Measurements from ENCODE around the gene CTNNA2. TPM values are rescaled to one million over a fixed set of nuclear protein-coding genes. Genes with fewer than 3 reads are reported as not detected.

Gene CTNNA2
- total RNA-seq, 1 donor from 2014 or later: 43.5 TPM

- H3K36me3 Mint-ChIP-seq: peaks cover 4% of the 10 kb centered on the region
- H3K27me3 ChIP-seq: no peaks in the 10 kb centered on the region
- H3K27me3 Mint-ChIP-seq (ENCODE audit: insufficient read depth, low read depth): no peaks in the 10 kb centered on the region
- peaks cover 9% of the 10 kb centered on the region for H3K9me3 Mint-ChIP-seq
- H3K79me2 ChIP-seq (ENCODE audit: low read depth): no peaks in the 10 kb centered on the region
- peaks cover 3% of the 10 kb centered on the region for H3K9me3 ChIP-seq (ENCODE audit: low read depth)
- TF ChIP-seq, protein P1, sequence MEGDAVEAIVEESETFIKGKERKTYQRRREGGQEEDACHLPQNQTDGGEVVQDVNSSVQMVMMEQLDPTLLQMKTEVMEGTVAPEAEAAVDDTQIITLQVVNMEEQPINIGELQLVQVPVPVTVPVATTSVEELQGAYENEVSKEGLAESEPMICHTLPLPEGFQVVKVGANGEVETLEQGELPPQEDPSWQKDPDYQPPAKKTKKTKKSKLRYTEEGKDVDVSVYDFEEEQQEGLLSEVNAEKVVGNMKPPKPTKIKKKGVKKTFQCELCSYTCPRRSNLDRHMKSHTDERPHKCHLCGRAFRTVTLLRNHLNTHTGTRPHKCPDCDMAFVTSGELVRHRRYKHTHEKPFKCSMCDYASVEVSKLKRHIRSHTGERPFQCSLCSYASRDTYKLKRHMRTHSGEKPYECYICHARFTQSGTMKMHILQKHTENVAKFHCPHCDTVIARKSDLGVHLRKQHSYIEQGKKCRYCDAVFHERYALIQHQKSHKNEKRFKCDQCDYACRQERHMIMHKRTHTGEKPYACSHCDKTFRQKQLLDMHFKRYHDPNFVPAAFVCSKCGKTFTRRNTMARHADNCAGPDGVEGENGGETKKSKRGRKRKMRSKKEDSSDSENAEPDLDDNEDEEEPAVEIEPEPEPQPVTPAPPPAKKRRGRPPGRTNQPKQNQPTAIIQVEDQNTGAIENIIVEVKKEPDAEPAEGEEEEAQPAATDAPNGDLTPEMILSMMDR (IDR thresholded peaks at IDR 0.05): no peak
- H3K4me1 Mint-ChIP-seq: no peaks in the 10 kb centered on the region
- no peak overlapping the region for H3K27ac ChIP-seq
- H2AFZ ChIP-seq (replicated peaks): no peak overlapping the region
- H3K4me3 ChIP-seq: no peak overlapping the region
- H3K36me3 ChIP-seq: no peaks in the 10 kb centered on the region
- no peak for DNase-seq (ENCODE audit: low spot score)
- H4K20me1 ChIP-seq (ENCODE audit: low read depth): no peaks in the 10 kb centered on the region
- no peak overlapping the region for H3K4me3 Mint-ChIP-seq
- peaks cover 18% of the 10 kb centered on the region for H3K4me1 ChIP-seq
- no peaks in the 10 kb centered on the region for H3F3A ChIP-seq (ENCODE audit: low read depth)
- peak overlapping the region; percentile 20 for H3K4me2 ChIP-seq
- H3K9ac ChIP-seq: no peak overlapping the region
- H3K27ac Mint-ChIP-seq: no peak overlapping the region
These were observed 182.4 kb downstream of the CTNNA2 start for GRCh38 chr2:79695248-79695647.

- no peaks in the 10 kb centered on the region for H4K20me1 ChIP-seq (ENCODE audit: low read depth)
- no peaks in the 10 kb centered on the region for H3K36me3 Mint-ChIP-seq
- H3K4me1 Mint-ChIP-seq: no peaks in the 10 kb centered on the region
- no peaks in the 10 kb centered on the region for H3K36me3 ChIP-seq
- H3K4me3 Mint-ChIP-seq: no peak overlapping the region
- H3K9ac ChIP-seq: no peak overlapping the region
- no peaks in the 10 kb centered on the region for H3K79me2 ChIP-seq (ENCODE audit: low read depth)
- peaks cover under 1% of the 10 kb centered on the region for H3K9me3 Mint-ChIP-seq
- H3K4me2 ChIP-seq: no peak overlapping the region
- H3K27ac Mint-ChIP-seq: no peak overlapping the region
- H3K4me3 ChIP-seq: no peak overlapping the region
- no peaks in the 10 kb centered on the region for H3K9me3 ChIP-seq (ENCODE audit: low read depth)
- H3K27me3 ChIP-seq: no peaks in the 10 kb centered on the region
- DNase-seq (ENCODE audit: low spot score): no peak
- H3K4me1 ChIP-seq: peaks cover 18% of the 10 kb centered on the region
- no peaks in the 10 kb centered on the region for H3K27me3 Mint-ChIP-seq (ENCODE audit: insufficient read depth, low read depth)
- H3K27ac ChIP-seq: no peak overlapping the region
- H3F3A ChIP-seq (ENCODE audit: low read depth): no peaks in the 10 kb centered on the region
- H2AFZ ChIP-seq (replicated peaks): no peak overlapping the region
- TF ChIP-seq, protein P1 (IDR thresholded peaks at IDR 0.05): no peak
- no peak for TF ChIP-seq EZH2 (IDR thresholded peaks at IDR 0.05)
- no peak for TF ChIP-seq EZH2phosphoT487 (IDR thresholded peaks at IDR 0.05)
These were observed 184.3 kb downstream of the CTNNA2 start for GRCh38 chr2:79697200-79697599.

GRCh38 chr2:79700651-79701050 is 187.8 kb downstream of the CTNNA2 start:
- H3K4me3 ChIP-seq: no peak overlapping the region
- Mint-ChIP-seq H3K4me3 (no peak overlapping the region), H3K9me3 (no peaks in the 10 kb centered on the region), H3K27ac (no peak overlapping the region), H3K4me1 (peaks cover 2% of the 10 kb centered on the region), H3K27me3 (ENCODE audit: insufficient read depth, low read depth) (no peaks in the 10 kb centered on the region), H3K36me3 (peaks cover 6% of the 10 kb centered on the region)
- no peaks in the 10 kb centered on the region for H3K9me3 ChIP-seq (ENCODE audit: low read depth)
- H3K9ac ChIP-seq: no peak overlapping the region
- no peak for DNase-seq (ENCODE audit: low spot score)
- H3K4me2 ChIP-seq: no peak overlapping the region
- H4K20me1 ChIP-seq (ENCODE audit: low read depth): no peaks in the 10 kb centered on the region
- H3K79me2 ChIP-seq (ENCODE audit: low read depth): no peaks in the 10 kb centered on the region
- no peaks in the 10 kb centered on the region for H3F3A ChIP-seq (ENCODE audit: low read depth)
- no peak overlapping the region for H2AFZ ChIP-seq (replicated peaks)
- H3K27me3 ChIP-seq: no peaks in the 10 kb centered on the region
- TF ChIP-seq EZH2 (IDR thresholded peaks at IDR 0.05) (no peak), EZH2phosphoT487 (IDR thresholded peaks at IDR 0.05) (no peak)
- TF ChIP-seq, protein P1 (IDR thresholded peaks at IDR 0.05): no peak
- H3K4me1 ChIP-seq: peaks cover 2% of the 10 kb centered on the region
- H3K36me3 ChIP-seq: no peaks in the 10 kb centered on the region
- no peak overlapping the region for H3K27ac ChIP-seq

All from neural progenitor cell (in vitro differentiated cells).